ENCODE measurements around the gene NRDC. TPM values are rescaled to one million over a fixed set of nuclear protein-coding genes. Genes with fewer than 3 reads are reported as not detected.

The NRDC gene
- total and polyA plus RNA-seq, 10 of the 15 experiments (the other 5 are each of a cell fraction or from before 2014, with no cell fraction given): 50.1 to 134 (median 90.4) TPM

DNA sequence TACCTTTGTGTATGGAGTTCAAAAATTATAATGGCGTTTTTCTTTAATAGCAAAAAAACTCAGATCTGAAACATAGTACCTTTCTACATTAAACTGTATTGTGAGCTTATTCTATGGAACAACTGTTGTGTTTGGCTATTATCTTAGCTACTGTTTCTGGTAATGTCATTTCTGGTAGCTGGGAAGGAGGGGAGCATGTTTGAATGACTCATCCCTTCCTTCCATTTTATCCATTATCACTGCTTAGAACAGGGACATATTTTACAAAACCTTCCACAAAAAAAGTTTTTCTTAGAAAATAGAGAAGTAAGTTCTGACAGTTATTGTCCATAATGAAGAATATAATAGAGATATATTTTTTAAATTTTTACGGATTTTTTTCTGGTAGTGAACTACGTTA lies 128.3 kb downstream of the NRDC start (continued):
- TF ChIP-seq ETV6 (conservative IDR thresholded peaks at IDR 0.05 in 1 of 2, IDR thresholded peaks at IDR 0.05 in 1 of 2; ENCODE audit: borderline replicate concordance in 1 of 2, low read depth in 1 of 2) (no peak), CEBPB (IDR thresholded peaks at IDR 0.05; ENCODE audit: borderline replicate concordance in 1 of 2, low read depth in 2 of 2, low read length in 2 of 2) (no peak), EGR1 (IDR thresholded peaks at IDR 0.05; ENCODE audit: borderline replicate concordance in 1 of 2, low read depth in 2 of 2, low read length in 2 of 2) (no peak), MYB (IDR thresholded peaks at IDR 0.05; ENCODE audit: borderline replicate concordance, low read depth, low read length) (no peak)

DNA sequence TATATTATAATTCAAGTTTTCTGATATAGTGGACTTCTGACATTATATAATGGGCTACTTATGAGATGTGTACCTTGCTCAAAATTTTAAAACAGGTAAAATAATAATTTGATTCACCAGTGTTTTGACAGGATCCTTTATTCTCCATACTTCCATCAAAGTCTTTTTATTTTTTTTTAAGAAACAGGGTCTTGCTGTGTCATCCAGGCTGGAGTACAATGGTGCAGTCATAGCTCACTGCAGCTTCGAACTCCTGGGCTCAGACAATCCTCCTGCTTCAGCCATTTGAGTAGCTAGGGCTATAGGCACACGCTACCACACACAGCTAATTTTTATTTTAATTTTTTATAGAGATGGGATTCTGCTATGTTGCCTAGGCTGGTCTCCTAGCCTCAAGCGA lies 129.4 kb downstream of the NRDC start:
- 97% methylated on average over 3 of the region's 3 CpGs for WGBS (ENCODE audit: insufficient coverage, insufficient replicate concordance, low lambda C conversion rate, missing lambda C conversion rate)
- in situ Hi-C loops (cut with MboI) (no loop called here), intact Hi-C loops (cut with micrococcal nuclease; ENCODE audit: unreplicated experiment) (no loop called here)
- BruUV-seq (replicated peaks): no TSS peak
- TF ChIP-seq NFYA (IDR thresholded peaks at IDR 0.05; ENCODE audit: borderline replicate concordance, low read depth, low read length) (no peak), RAD51 (IDR thresholded peaks at IDR 0.05) (no peak), GATAD2B (conservative IDR thresholded peaks at IDR 0.05; ENCODE audit: low read depth) (no peak), YY1 (IDR thresholded peaks at IDR 0.05; ENCODE audit: low read depth, low read length) (no peak), FOXK2 (IDR thresholded peaks at IDR 0.05) (no peak), HDGF (IDR thresholded peaks at IDR 0.05) (no peak), NFIC (IDR thresholded peaks at IDR 0.05; ENCODE audit: low read depth, low read length) (no peak), KDM1A (IDR thresholded peaks at IDR 0.05; ENCODE audit: borderline replicate concordance) (no peak), KLF5 (IDR thresholded peaks at IDR 0.05; ENCODE audit: partially characterized antibody) (no peak), ETV6 (conservative IDR thresholded peaks at IDR 0.05 in 1 of 2, IDR thresholded peaks at IDR 0.05 in 1 of 2; ENCODE audit: borderline replicate concordance in 1 of 2, low read depth in 1 of 2) (no peak)
- TF ChIP-seq, protein P1, sequence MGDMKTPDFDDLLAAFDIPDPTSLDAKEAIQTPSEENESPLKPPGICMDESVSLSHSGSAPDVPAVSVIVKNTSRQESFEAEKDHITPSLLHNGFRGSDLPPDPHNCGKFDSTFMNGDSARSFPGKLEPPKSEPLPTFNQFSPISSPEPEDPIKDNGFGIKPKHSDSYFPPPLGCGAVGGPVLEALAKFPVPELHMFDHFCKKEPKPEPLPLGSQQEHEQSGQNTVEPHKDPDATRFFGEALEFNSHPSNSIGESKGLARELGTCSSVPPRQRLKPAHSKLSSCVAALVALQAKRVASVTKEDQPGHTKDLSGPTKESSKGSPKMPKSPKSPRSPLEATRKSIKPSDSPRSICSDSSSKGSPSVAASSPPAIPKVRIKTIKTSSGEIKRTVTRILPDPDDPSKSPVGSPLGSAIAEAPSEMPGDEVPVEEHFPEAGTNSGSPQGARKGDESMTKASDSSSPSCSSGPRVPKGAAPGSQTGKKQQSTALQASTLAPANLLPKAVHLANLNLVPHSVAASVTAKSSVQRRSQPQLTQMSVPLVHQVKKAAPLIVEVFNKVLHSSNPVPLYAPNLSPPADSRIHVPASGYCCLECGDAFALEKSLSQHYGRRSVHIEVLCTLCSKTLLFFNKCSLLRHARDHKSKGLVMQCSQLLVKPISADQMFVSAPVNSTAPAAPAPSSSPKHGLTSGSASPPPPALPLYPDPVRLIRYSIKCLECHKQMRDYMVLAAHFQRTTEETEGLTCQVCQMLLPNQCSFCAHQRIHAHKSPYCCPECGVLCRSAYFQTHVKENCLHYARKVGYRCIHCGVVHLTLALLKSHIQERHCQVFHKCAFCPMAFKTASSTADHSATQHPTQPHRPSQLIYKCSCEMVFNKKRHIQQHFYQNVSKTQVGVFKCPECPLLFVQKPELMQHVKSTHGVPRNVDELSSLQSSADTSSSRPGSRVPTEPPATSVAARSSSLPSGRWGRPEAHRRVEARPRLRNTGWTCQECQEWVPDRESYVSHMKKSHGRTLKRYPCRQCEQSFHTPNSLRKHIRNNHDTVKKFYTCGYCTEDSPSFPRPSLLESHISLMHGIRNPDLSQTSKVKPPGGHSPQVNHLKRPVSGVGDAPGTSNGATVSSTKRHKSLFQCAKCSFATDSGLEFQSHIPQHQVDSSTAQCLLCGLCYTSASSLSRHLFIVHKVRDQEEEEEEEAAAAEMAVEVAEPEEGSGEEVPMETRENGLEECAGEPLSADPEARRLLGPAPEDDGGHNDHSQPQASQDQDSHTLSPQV (IDR thresholded peaks at IDR 0.05): no peak
- DNase-seq (ENCODE audit: low read depth, low spot score): no peak
- ChIA-PET POLR2A (interaction anchor here (1.1 kb wide), 1 partner anchor 11 kb away, joined by 3 read pairs; no protein-coding TSS in a partner anchor), RAD21 (ENCODE audit: unreplicated experiment) (no interaction called here), SMC1A (ENCODE audit: uncharacterized antibody, unreplicated experiment) (interaction anchor here (1.0 to 1.2 kb wide), 2 partner anchors 17 to 18 kb away, joined by 3 to 4 read pairs; no protein-coding TSS in a partner anchor), CTCF (interaction anchor here (0.6 to 1.4 kb wide), 3 partner anchors 25 to 430 kb away, joined by 3 to 4 read pairs (median 3); no protein-coding TSS in a partner anchor)
- no peak overlapping the region for H3K9ac ChIP-seq (ENCODE audit: control insufficient read depth, insufficient read depth, low read length)
- H3K36me3 ChIP-seq (ENCODE audit: control insufficient read depth in 2 of 2, insufficient read depth in 2 of 2, low read length in 1 of 2): peaks cover 2 to 18% of the 10 kb centered on the region in 2 experiments; a peak in 3 of 4 replicates
- ATAC-seq: no peak
- no peaks in the 10 kb centered on the region for H3K27me3 ChIP-seq (replicated peaks in 1 of 2; ENCODE audit: control insufficient read depth in 2 of 2, insufficient read depth in 2 of 2, low read length in 1 of 2)
- FAIRE-seq: no peak
- H3K79me2 ChIP-seq (ENCODE audit: control insufficient read depth, insufficient read depth, low read length): peaks cover 9% of the 10 kb centered on the region
- no peak overlapping the region for H3K4me3 ChIP-seq
- peaks cover 6% of the 10 kb centered on the region; the same call in 2 of the 3 replicates for H3K9me3 ChIP-seq (replicated peaks; ENCODE audit: control insufficient read depth, insufficient read depth, low read length)
- H3K4me1 ChIP-seq (ENCODE audit: control insufficient read depth, insufficient read depth, low read length): peaks cover 8% of the 10 kb centered on the region
- H3K4me2 ChIP-seq (ENCODE audit: control insufficient read depth, insufficient read depth): no peak overlapping the region
- no peak overlapping the region for H3K27ac ChIP-seq (ENCODE audit: control insufficient read depth, insufficient read depth)
- no peak overlapping the region for H2AFZ ChIP-seq (ENCODE audit: control insufficient read depth, low read depth, low read length)
- H4K20me1 ChIP-seq (ENCODE audit: control insufficient read depth, insufficient read depth): no peaks in the 10 kb centered on the region

Measured in GM12878 (cell line).